CD4-positive, alpha-beta T cell treated with Interferon alpha-2 for 1 hour (primary cell): ENCODE measurements around the gene POLR2I.
"Not testable (repeated sequence)": the region's sequence is repeated elsewhere in the genome, so short reads cannot be mapped to it uniquely, and the experiment has no call there.

ENCODE experiments used
- DNase-seq, 2 donors: peaks; one replicate each; pipeline ENCODE4 v3.0.0-alpha.2; 2020 to 2022

POLR2I gene

GRCh38 chr19:36099166-36099785 lies 15.4 kb downstream of the POLR2I start:
- no peak for DNase-seq

- DNase-seq = no peak
Observed at GRCh38 chr19:36097036-36097435, 17.6 kb downstream of the POLR2I start.

- no peak for DNase-seq
Observed at GRCh38 chr19:36093687-36094086, 21.0 kb downstream of the POLR2I start.

- no peak for DNase-seq
Observed at GRCh38 chr19:36093146-36093662, 21.5 kb downstream of the POLR2I start.

GRCh38 chr19:36092566-36092965 lies 22.1 kb downstream of the POLR2I start:
- no peak for DNase-seq

GRCh38 chr19:36090910-36091695 lies 23.6 kb downstream of the POLR2I start:
- DNase-seq = no peak

GRCh38 chr19:36089847-36090246 lies 24.8 kb downstream of the POLR2I start:
- no peak for DNase-seq

GRCh38 chr19:36086326-36086725 lies 28.3 kb downstream of the POLR2I start:
- DNase-seq = no peak

- no peak for DNase-seq
Observed at GRCh38 chr19:36084231-36085009, 30.3 kb downstream of the POLR2I start.

GRCh38 chr19:36082916-36083315 lies 31.8 kb downstream of the POLR2I start:
- DNase-seq = no peak

- no peak for DNase-seq
Observed at GRCh38 chr19:36081894-36082293, 32.8 kb downstream of the POLR2I start.

GRCh38 chr19:36081385-36081784 lies 33.3 kb downstream of the POLR2I start:
- DNase-seq = no peak

GRCh38 chr19:36079389-36079945 lies 35.2 kb downstream of the POLR2I start:
- no peak for DNase-seq

- no peak for DNase-seq
Observed at GRCh38 chr19:36073121-36073876, 41.4 kb downstream of the POLR2I start.

GRCh38 chr19:36072081-36072480 lies 42.6 kb downstream of the POLR2I start:
- DNase-seq = no peak

GRCh38 chr19:36068810-36069499 lies 45.7 kb downstream of the POLR2I start:
- not testable (repeated sequence) for DNase-seq

- DNase-seq = no peak
Observed at GRCh38 chr19:36067681-36068080, 47.0 kb downstream of the POLR2I start.

- no peak for DNase-seq
Observed at GRCh38 chr19:36064826-36065225, 49.8 kb downstream of the POLR2I start.
